ENCODE measurements around the gene TRAF3.
"Not testable (repeated sequence)": the region's sequence is repeated elsewhere in the genome, so short reads cannot be mapped to it uniquely, and the experiment has no call there.

TRAF3 gene

DNA sequence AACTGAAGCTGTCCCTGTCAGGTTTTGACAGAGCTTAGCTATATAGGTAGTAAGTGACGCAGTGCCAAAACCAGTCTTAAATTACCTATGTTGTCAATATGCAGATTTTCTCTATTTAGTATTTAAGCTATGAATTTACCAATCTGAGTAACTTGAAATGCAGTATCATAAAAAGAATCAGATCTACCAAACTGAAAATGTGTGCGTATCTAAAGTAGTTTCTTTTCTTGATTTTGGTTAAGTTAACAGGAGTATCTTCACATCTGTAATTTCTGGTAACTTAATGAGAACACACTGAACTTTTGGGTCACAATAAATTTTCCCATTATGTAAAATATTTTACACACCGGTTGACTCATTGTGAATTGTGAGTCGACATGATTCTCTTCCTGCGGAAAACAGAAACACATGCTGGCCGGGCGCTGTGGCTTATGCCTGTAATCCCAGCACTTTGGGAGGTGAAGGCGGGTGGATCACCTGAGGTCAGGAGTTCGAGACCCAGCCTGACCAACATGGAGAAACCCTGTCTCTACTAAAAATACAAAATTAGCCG is 45.1 kb downstream of the TRAF3 start:
- H3K27me3 ChIP-seq (ENCODE audit: insufficient read depth, low read length): no peaks in the 10 kb centered on the region
- H3K36me3 ChIP-seq (ENCODE audit: insufficient read depth, low read length): no peaks in the 10 kb centered on the region; the same call in 1 of the 2 replicates
- no peaks in the 10 kb centered on the region for H3K9me2 ChIP-seq (ENCODE audit: low read depth, low read length)
- H4K20me1 ChIP-seq (ENCODE audit: insufficient read depth, low read length): no peaks in the 10 kb centered on the region
- peaks cover 33% of the 10 kb centered on the region for H3K79me2 ChIP-seq (ENCODE audit: insufficient read depth, low read length)
- no peak overlapping the region for H3K9ac ChIP-seq (ENCODE audit: low read length)
- no peaks in the 10 kb centered on the region for H3K9me3 ChIP-seq (ENCODE audit: low read length)
- H3F3A ChIP-seq (ENCODE audit: insufficient read depth, low read length): no peaks in the 10 kb centered on the region
- no peak overlapping the region for H3K4me3 ChIP-seq (ENCODE audit: low read depth, low read length, poor library complexity, severe bottlenecking)
- H3K27ac ChIP-seq (ENCODE audit: low read depth, low read length, poor library complexity, severe bottlenecking): no peak overlapping the region
- peaks cover 53% of the 10 kb centered on the region for H3K4me1 ChIP-seq (ENCODE audit: insufficient read depth, low read length, severe bottlenecking)
- no peak overlapping the region for H2AFZ ChIP-seq (ENCODE audit: low read length)
- no peak for TF ChIP-seq EZH2 (IDR thresholded peaks at IDR 0.05; ENCODE audit: borderline replicate concordance, low read length)
- TF ChIP-seq, protein P1, sequence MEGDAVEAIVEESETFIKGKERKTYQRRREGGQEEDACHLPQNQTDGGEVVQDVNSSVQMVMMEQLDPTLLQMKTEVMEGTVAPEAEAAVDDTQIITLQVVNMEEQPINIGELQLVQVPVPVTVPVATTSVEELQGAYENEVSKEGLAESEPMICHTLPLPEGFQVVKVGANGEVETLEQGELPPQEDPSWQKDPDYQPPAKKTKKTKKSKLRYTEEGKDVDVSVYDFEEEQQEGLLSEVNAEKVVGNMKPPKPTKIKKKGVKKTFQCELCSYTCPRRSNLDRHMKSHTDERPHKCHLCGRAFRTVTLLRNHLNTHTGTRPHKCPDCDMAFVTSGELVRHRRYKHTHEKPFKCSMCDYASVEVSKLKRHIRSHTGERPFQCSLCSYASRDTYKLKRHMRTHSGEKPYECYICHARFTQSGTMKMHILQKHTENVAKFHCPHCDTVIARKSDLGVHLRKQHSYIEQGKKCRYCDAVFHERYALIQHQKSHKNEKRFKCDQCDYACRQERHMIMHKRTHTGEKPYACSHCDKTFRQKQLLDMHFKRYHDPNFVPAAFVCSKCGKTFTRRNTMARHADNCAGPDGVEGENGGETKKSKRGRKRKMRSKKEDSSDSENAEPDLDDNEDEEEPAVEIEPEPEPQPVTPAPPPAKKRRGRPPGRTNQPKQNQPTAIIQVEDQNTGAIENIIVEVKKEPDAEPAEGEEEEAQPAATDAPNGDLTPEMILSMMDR (IDR thresholded peaks at IDR 0.05; ENCODE audit: low read length): no peak
- H3K4me2 ChIP-seq (ENCODE audit: low read length): no peak overlapping the region

DNA sequence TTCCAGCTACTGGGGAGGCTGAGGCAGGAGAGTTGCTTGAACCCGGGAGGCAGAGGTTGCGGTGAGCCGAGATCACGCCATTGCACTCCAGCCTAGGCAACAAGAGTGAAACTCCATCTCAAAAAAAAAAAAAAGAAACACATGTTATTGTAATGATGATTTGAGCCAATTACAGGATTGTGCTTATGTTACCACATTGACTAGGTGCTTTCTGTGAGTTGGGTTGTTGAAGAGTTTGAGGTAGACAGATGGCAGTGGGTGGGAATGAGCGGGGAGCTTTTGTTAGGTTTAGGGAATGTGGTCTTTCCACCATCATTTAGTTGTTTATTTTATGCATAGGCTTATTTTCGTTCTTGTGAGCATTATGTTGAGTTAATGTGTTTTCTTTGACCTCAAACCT is 45.6 kb downstream of the TRAF3 start:
- H3K79me2 ChIP-seq (ENCODE audit: insufficient read depth, low read length): peaks cover 33% of the 10 kb centered on the region
- H4K20me1 ChIP-seq (ENCODE audit: insufficient read depth, low read length): not testable (repeated sequence)

DNA sequence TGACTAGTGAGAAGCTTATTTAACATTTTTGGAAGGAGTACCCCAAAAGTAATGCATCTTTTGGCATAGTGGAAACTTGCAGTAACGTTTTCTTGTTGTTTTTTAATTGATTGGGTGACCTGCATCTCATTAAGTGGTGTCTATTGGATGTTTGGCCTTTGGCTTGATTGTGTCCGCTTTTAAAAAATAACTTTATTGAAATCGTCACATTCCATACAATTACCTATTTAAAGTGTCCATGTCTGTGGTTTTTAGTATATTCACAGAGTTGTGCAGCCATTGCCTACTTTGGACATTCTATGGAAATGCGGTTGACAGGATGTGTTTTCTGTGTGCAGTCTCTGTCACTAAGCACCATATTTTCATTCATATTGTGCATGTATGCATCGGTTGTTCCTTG is 46.3 kb downstream of the TRAF3 start:
- TF ChIP-seq EZH2 (IDR thresholded peaks at IDR 0.05; ENCODE audit: borderline replicate concordance, low read length): no peak
- TF ChIP-seq, protein P1 (IDR thresholded peaks at IDR 0.05; ENCODE audit: low read length): no peak
- no peak overlapping the region for H2AFZ ChIP-seq (ENCODE audit: low read length)

More for the DNA sequence above, 45.6 kb downstream of the TRAF3 start:
- not testable (repeated sequence) for H3K4me3 ChIP-seq (ENCODE audit: low read depth, low read length, poor library complexity, severe bottlenecking); H3K4me2 ChIP-seq (ENCODE audit: low read length); H2AFZ ChIP-seq (ENCODE audit: low read length); H3K9me2 ChIP-seq (ENCODE audit: low read depth, low read length); H3K9me3 ChIP-seq (ENCODE audit: low read length); H3K36me3 ChIP-seq (ENCODE audit: insufficient read depth, low read length); H3K9ac ChIP-seq (ENCODE audit: low read length); H3F3A ChIP-seq (ENCODE audit: insufficient read depth, low read length); H3K27me3 ChIP-seq (ENCODE audit: insufficient read depth, low read length); H3K27ac ChIP-seq (ENCODE audit: low read depth, low read length, poor library complexity, severe bottlenecking)
- peaks cover 52% of the 10 kb centered on the region for H3K4me1 ChIP-seq (ENCODE audit: insufficient read depth, low read length, severe bottlenecking)

DNA sequence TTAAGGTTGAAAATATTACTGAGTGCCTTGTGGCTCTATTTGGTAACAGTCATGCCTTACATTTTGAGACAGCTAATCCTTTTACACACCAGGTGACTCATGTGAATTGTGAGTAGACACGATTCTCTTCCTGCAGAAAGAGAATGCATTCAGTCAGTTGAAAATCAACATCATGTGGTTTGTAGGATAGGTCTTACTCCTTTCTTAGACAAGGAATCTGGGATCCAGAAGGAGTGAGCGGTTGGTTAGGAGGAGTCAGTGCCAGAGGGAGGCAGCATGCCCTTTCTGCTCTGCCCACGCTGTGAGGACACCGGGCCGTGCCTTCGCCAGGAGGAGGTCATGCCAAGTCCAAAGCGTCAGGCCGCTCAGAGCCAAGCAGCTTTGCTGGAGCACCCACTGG is 47.6 kb downstream of the TRAF3 start:
- H3K4me1 ChIP-seq (ENCODE audit: insufficient read depth, low read length, severe bottlenecking): peaks cover 32% of the 10 kb centered on the region
- H3K27me3 ChIP-seq (ENCODE audit: insufficient read depth, low read length): no peaks in the 10 kb centered on the region
- no peak overlapping the region for H3K9ac ChIP-seq (ENCODE audit: low read length)
- H3F3A ChIP-seq (ENCODE audit: insufficient read depth, low read length): no peaks in the 10 kb centered on the region
- no peaks in the 10 kb centered on the region for H3K9me2 ChIP-seq (ENCODE audit: low read depth, low read length)
- no peak overlapping the region for H2AFZ ChIP-seq (ENCODE audit: low read length)
- no peak for TF ChIP-seq EZH2 (IDR thresholded peaks at IDR 0.05; ENCODE audit: borderline replicate concordance, low read length)
- TF ChIP-seq, protein P1 (IDR thresholded peaks at IDR 0.05; ENCODE audit: low read length): no peak
- no peaks in the 10 kb centered on the region; the same call in 1 of the 2 replicates for H3K36me3 ChIP-seq (ENCODE audit: insufficient read depth, low read length)
- H3K4me3 ChIP-seq (ENCODE audit: low read depth, low read length, poor library complexity, severe bottlenecking): no peak overlapping the region
- H3K4me2 ChIP-seq (ENCODE audit: low read length): no peak overlapping the region
- no peaks in the 10 kb centered on the region for H3K9me3 ChIP-seq (ENCODE audit: low read length)
- H4K20me1 ChIP-seq (ENCODE audit: insufficient read depth, low read length): no peaks in the 10 kb centered on the region
- H3K27ac ChIP-seq (ENCODE audit: low read depth, low read length, poor library complexity, severe bottlenecking): no peak overlapping the region
- H3K79me2 ChIP-seq (ENCODE audit: insufficient read depth, low read length): peaks cover 39% of the 10 kb centered on the region

More for the DNA sequence above, 46.3 kb downstream of the TRAF3 start:
- H3K4me1 ChIP-seq (ENCODE audit: insufficient read depth, low read length, severe bottlenecking): peaks cover 45% of the 10 kb centered on the region
- H4K20me1 ChIP-seq (ENCODE audit: insufficient read depth, low read length): no peaks in the 10 kb centered on the region
- H3K27ac ChIP-seq (ENCODE audit: low read depth, low read length, poor library complexity, severe bottlenecking): no peak overlapping the region
- no peaks in the 10 kb centered on the region for H3K9me3 ChIP-seq (ENCODE audit: low read length)
- no peak overlapping the region for H3K4me2 ChIP-seq (ENCODE audit: low read length)
- H3K9me2 ChIP-seq (ENCODE audit: low read depth, low read length): no peaks in the 10 kb centered on the region
- H3K79me2 ChIP-seq (ENCODE audit: insufficient read depth, low read length): peaks cover 33% of the 10 kb centered on the region
- no peak overlapping the region for H3K4me3 ChIP-seq (ENCODE audit: low read depth, low read length, poor library complexity, severe bottlenecking)
- H3K36me3 ChIP-seq (ENCODE audit: insufficient read depth, low read length): no peaks in the 10 kb centered on the region; the same call in 1 of the 2 replicates
- no peaks in the 10 kb centered on the region for H3K27me3 ChIP-seq (ENCODE audit: insufficient read depth, low read length)
- H3K9ac ChIP-seq (ENCODE audit: low read length): no peak overlapping the region
- H3F3A ChIP-seq (ENCODE audit: insufficient read depth, low read length): no peaks in the 10 kb centered on the region

All from OCI-LY1 (cell line).